Measurements from ENCODE around the gene SLC25A26. TPM values are rescaled to one million over a fixed set of nuclear protein-coding genes. Genes with fewer than 3 reads are reported as not detected.

Gene SLC25A26
- total RNA-seq, 4 donors from 2014 or later: 13.3 to 29.1 (median 22.8) TPM

DNA sequence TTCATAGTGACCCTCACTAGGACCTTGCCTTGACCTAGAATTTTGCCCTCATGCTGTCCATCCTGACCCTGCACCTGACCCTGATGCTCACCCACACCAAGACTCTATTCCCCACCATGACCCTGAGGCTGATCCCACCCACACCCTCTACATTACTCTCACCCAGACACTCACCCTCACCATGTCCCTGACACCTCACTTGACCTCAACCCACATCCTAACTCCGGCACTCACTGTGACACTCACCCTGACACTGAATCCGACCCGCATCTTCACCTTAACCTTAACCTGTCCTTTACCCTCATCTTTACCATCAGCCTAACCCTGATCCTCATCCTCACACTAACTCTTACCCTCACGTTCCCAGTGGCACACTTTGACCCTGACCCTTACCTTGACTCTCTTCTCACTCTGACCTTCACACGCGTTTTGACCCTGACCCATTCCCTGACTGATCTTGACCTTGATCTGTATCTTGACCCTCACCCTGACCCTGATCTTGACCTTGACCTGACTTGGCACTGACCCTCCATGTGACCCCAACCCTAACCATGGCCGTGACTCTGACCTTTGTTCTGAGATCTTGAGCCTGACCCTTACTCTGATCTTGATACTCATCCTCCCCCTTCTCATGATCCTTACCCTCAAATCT is 22.2 kb upstream of the SLC25A26 start:
- Histone ChIP-seq H3K36me3 (no peaks in the 10 kb centered on the region), H3K9me3 (no peaks in the 10 kb centered on the region), H3K27ac (no peak overlapping the region), H3K4me3 (no peak overlapping the region), H3K27me3 (peaks cover 11% of the 10 kb centered on the region), H3K4me1 (peaks cover 7% of the 10 kb centered on the region)
- DNase-seq (ENCODE audit: low spot score in 2 of 2): peak in 1 of 2 donors; percentile 48
- no peak for TF ChIP-seq POLR2AphosphoS5 (IDR thresholded peaks at IDR 0.05)
- TF ChIP-seq EP300 (IDR thresholded peaks at IDR 0.05): no peak
- WGBS: 90% methylated on average over 7 of the region's 7 CpGs

DNA sequence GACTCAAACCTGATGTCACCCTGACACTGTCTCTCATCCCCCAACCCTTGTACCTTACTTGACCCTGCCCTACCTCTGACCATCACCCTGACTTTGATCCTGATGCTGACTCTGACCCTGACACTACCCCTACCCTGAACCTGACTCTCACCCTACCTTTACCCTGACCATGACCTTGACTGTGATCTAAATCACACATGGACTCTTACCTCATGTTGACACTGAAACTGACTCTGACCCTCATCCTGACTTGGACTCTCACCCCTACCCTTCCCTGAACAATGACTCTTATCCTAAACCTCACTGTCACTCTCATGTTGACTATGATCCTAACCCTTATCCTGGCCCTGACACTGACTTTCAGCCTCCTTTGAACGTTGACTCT is 21.7 kb upstream of the SLC25A26 start:
- WGBS: 82% methylated on average over 1 of the region's 1 CpG
- H3K27me3 ChIP-seq: peaks cover 11% of the 10 kb centered on the region
- no peaks in the 10 kb centered on the region for H3K9me3 ChIP-seq
- no peak for TF ChIP-seq POLR2A (IDR thresholded peaks at IDR 0.05)
- no peak for TF ChIP-seq POLR2AphosphoS5 (IDR thresholded peaks at IDR 0.05)
- TF ChIP-seq, protein P1, sequence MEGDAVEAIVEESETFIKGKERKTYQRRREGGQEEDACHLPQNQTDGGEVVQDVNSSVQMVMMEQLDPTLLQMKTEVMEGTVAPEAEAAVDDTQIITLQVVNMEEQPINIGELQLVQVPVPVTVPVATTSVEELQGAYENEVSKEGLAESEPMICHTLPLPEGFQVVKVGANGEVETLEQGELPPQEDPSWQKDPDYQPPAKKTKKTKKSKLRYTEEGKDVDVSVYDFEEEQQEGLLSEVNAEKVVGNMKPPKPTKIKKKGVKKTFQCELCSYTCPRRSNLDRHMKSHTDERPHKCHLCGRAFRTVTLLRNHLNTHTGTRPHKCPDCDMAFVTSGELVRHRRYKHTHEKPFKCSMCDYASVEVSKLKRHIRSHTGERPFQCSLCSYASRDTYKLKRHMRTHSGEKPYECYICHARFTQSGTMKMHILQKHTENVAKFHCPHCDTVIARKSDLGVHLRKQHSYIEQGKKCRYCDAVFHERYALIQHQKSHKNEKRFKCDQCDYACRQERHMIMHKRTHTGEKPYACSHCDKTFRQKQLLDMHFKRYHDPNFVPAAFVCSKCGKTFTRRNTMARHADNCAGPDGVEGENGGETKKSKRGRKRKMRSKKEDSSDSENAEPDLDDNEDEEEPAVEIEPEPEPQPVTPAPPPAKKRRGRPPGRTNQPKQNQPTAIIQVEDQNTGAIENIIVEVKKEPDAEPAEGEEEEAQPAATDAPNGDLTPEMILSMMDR (IDR thresholded peaks at IDR 0.05): no peak
- TF ChIP-seq EP300 (IDR thresholded peaks at IDR 0.05): no peak
- H3K4me3 ChIP-seq: no peak overlapping the region
- DNase-seq (ENCODE audit: low spot score in 2 of 2): no peak
- no peak overlapping the region for H3K27ac ChIP-seq
- H3K4me1 ChIP-seq: peaks cover 7% of the 10 kb centered on the region
- no peaks in the 10 kb centered on the region for H3K36me3 ChIP-seq

GRCh38 chr3:66200147-66200546 is 20.7 kb upstream of the SLC25A26 start:
- H3K4me3 ChIP-seq: no peak overlapping the region
- H3K27ac ChIP-seq: no peak overlapping the region
- H3K4me1 ChIP-seq: peaks cover 5% of the 10 kb centered on the region
- no peaks in the 10 kb centered on the region for H3K9me3 ChIP-seq
- TF ChIP-seq, protein P1 (IDR thresholded peaks at IDR 0.05): no peak
- no peak for TF ChIP-seq EP300 (IDR thresholded peaks at IDR 0.05)
- no peak for TF ChIP-seq POLR2A (IDR thresholded peaks at IDR 0.05)
- TF ChIP-seq POLR2AphosphoS5 (IDR thresholded peaks at IDR 0.05): no peak
- peaks cover 5% of the 10 kb centered on the region for H3K27me3 ChIP-seq
- no peaks in the 10 kb centered on the region for H3K36me3 ChIP-seq
- no peak for DNase-seq (ENCODE audit: low spot score in 2 of 2)
- 30% methylated on average over 3 of the region's 3 CpGs for WGBS

GRCh38 chr3:66200786-66201185 is 20.0 kb upstream of the SLC25A26 start:
- Histone ChIP-seq H3K36me3 (no peaks in the 10 kb centered on the region), H3K4me1 (no peaks in the 10 kb centered on the region), H3K9me3 (no peaks in the 10 kb centered on the region), H3K27ac (no peak overlapping the region), H3K4me3 (no peak overlapping the region), H3K27me3 (no peaks in the 10 kb centered on the region)
- DNase-seq (ENCODE audit: low spot score in 2 of 2): no peak
- 71% methylated on average over 2 of the region's 2 CpGs for WGBS
- TF ChIP-seq POLR2AphosphoS5 (IDR thresholded peaks at IDR 0.05): no peak
- TF ChIP-seq POLR2A (IDR thresholded peaks at IDR 0.05): no peak
- TF ChIP-seq, protein P1 (IDR thresholded peaks at IDR 0.05): no peak
- TF ChIP-seq EP300 (IDR thresholded peaks at IDR 0.05): no peak

- Histone ChIP-seq H3K36me3 (no peaks in the 10 kb centered on the region), H3K4me1 (no peaks in the 10 kb centered on the region), H3K27ac (no peak overlapping the region), H3K4me3 (no peak overlapping the region), H3K9me3 (no peaks in the 10 kb centered on the region), H3K27me3 (no peaks in the 10 kb centered on the region)
- no peak for TF ChIP-seq POLR2A (IDR thresholded peaks at IDR 0.05)
- TF ChIP-seq POLR2AphosphoS5 (IDR thresholded peaks at IDR 0.05): no peak
- no peak for TF ChIP-seq EP300 (IDR thresholded peaks at IDR 0.05)
- TF ChIP-seq, protein P1 (IDR thresholded peaks at IDR 0.05): no peak
- DNase-seq (ENCODE audit: low spot score in 2 of 2): no peak
- 67% methylated on average over 2 of the region's 2 CpGs for WGBS
Observed at GRCh38 chr3:66203275-66203674, 17.5 kb upstream of the SLC25A26 start.

- whole genome bisulfite sequencing: 93% methylated on average over 7 of the region's 7 CpGs
- Histone ChIP-seq H3K4me3 (no peak overlapping the region), H3K27me3 (no peaks in the 10 kb centered on the region), H3K36me3 (no peaks in the 10 kb centered on the region), H3K9me3 (no peaks in the 10 kb centered on the region), H3K4me1 (no peaks in the 10 kb centered on the region), H3K27ac (no peak overlapping the region)
- TF ChIP-seq POLR2A (IDR thresholded peaks at IDR 0.05) (no peak), POLR2AphosphoS5 (IDR thresholded peaks at IDR 0.05) (no peak), EP300 (IDR thresholded peaks at IDR 0.05) (no peak)
- TF ChIP-seq, protein P1 (IDR thresholded peaks at IDR 0.05): no peak
- no peak for DNase-seq (ENCODE audit: low spot score in 2 of 2)
Observed at GRCh38 chr3:66206806-66207205, 14.0 kb upstream of the SLC25A26 start.
